Measurements from ENCODE around the gene PADI2.
A peak's percentile ranks its signal among the peaks of the same experiment; 100 is the strongest.

The PADI2 gene

DNA sequence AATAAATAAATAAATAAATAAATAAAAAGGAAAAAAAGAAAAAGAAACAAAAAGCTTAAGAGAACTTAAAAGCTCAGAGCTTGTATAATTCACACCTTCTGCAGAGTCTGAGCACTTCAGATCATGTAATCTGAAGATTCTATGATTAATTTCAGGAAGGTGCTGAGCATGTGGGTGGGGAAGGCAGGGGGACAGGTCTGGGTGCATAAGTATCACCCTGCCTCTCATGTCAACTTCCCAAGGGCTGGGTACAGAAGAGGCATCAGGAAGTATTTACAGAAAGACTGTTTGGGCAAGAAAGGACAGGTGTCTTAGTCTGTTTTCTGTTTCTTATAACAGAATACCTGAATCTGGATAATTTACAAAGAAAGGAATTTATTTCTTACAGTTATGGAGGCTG lies 20.4 kb upstream of the PADI2 start:
- no peak for DNase-seq

DNA sequence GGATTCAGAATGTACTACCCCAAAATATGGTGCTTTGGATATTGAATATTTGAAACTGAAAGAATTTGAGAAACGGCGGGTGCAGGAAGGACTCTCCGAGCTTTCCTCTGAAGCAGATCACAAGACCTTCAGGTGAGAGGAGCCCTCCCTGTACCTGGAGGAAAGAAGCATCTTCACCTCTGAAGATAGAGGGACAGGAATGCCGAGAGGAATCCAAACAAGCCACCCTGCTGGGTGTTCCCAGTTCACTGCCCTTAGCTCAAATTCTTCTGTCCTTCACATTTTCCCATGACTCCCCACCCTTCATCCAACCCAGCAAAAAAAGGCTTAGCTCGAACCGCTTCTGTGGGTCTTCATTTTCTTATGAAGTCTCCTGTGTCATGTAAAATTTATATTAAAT lies 18.2 kb upstream of the PADI2 start:
- no peak for DNase-seq

DNA sequence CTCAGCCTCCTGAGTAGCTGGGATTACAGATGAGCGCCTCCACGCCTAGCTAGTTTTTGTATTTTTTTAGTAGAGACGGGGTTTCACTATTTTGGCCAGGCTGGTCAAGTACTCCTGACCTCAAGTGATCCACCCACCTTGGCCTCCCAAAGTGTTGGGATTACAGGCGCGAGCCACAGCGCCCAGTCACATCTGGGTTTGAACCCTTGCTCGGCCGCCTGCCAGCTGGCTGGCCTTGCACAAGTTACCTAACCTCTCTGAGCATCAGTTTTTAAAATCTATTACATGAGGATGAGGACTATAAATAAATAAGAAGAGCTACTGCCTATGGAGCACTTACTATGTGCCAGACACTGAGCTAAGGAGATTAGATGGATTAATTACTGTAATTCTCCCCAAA lies 17.7 kb upstream of the PADI2 start:
- DNase-seq, result no peak

DNA sequence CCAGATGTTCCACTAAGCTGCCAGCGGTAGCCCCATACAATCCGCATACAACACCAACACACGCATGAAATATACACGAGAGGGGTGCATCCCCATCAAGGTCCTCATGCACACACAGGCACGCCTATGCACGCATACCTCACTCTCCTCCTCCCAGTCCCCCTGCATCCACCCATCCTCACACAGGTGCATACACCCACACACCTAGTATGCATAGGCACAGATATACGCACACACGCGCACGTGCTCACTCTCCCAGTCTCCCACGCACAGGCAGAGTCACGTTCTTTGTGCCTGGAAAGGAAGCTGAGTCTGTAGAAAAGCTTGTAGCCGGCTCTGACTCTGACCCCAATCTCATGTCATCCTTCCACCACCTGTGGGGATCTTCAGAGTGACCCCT lies 16.9 kb upstream of the PADI2 start:
- no peak for DNase-seq

- DNase-seq, result no peak
Measured at GRCh38 chr1:17135530-17135929, 16.3 kb upstream of the PADI2 start.

GRCh38 chr1:17134724-17135123 lies 15.5 kb upstream of the PADI2 start:
- DNase-seq, result no peak

DNA sequence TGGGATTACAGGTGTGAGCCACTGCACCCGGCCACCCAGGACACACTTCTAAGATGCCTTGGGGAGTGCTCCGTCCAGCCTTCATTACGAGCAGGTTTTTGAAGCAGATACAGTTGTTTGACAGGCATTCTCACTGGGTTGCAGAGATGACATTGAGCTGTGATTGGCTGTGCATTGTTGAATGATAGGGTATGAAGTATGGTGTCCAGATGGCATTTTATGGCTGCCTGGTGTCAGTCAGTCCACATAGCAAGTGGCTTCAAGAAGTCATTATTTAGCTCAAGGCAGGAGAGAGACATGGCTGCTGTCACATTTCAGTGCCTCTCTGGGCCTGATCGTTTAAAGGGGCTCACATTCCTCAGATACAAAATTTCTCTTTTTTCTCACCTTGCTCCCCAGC lies 14.8 kb upstream of the PADI2 start:
- no peak for DNase-seq

- no peak for DNase-seq
Measured at GRCh38 chr1:17130138-17130635, 10.9 kb upstream of the PADI2 start.

GRCh38 chr1:17128361-17128760 lies 9.1 kb upstream of the PADI2 start:
- DNase-seq, result peak; percentile 76 to 94 (median 84)

DNA sequence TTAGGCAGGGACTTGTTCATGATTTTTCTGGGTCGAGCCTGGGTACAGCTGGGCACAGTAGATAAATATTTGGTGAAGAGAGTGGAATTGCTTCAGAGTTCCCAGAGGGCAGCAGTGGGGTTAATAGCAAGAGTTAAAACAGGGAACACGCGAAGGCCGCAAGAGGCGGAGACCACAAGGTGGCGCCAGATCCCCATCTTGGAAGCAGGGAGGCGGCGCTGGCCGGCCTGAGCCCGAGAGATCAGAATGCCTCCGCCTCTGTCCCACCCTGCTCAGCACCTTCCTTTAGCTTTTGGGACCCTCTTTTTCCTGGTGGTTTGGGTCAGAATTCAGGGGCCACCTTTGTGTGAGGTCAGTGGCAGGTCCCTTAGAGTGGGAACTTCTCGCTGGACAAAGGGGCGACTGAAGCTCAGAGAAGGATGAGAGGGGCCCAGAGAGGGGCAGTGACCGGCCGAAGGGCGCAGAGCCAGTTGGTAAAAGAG lies 6.5 kb upstream of the PADI2 start:
- peak; percentile 89 to 96 (median 95) for DNase-seq

DNA sequence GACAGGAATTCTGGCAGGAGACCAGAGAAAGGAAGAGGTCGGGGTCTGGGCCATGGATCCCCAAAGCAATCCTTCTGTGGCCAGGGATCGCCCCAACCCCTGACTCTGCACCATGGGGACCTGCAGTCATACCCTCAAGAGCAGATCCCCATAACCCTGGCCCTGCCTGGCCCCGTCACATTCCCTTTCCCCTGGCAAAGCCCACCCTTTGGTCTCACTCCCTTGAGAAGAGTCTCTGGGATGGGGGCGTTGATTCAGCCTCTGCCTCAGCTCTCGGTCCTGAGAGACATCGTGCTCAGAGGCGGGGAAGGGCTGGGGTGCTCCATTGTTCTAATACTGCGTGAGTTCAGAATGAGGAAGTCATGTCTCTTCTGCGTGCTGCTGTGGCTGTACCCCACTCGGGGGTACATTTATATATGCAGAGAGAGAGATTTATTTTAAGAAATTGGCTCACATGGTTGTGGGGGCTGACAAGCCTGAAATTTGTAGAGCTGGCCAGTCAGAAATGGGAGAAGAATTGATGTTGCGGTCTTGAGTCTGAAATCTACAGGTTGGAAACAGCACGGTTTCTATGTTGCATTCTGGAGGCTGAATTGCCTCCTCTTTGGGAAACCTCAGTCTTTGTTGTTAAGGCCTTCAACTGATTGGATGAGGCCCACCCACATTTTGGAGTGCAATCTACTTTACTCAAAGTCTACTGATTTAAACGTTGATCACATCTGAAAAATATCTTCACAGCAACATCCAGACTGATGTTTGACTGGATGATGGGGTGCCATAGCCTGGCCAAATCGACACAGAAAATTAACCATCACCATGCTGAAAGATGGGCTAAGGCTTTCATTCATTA lies 4.2 kb upstream of the PADI2 start:
- peak in 3 of 4 experiments; percentile 39 to 49 (median 45) for DNase-seq

DNA sequence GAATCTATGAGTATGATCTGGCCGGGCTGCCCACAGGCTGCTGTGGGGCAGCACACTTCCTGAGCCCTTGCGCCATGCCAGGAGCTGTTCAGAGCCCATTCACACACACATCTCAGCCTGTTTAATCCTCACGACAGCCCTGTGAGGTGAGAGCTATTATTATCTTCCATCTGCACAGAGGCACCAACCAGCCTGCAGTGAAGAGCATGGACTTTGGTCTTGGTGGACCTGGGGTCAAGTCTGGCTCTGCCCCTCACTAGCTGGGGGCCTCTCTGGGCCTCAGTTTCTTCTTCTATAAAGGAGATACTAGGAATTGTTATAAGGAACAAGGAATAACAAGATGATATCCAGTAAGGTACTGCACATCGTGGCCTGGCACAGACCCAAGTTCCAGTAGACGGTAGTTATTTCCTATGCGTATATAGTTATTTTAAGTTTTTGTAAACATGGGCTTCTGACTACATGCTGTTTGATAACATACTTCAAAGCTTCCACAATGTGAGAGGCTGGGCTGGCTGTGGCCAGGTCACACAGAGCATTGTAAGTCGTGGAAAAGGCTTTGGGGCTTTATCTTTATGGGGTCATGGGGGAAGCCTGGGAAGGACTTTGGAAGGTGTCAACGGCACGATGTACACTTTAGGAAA lies 3.4 kb upstream of the PADI2 start:
- peak; percentile 50 to 74 (median 67) for DNase-seq

DNA sequence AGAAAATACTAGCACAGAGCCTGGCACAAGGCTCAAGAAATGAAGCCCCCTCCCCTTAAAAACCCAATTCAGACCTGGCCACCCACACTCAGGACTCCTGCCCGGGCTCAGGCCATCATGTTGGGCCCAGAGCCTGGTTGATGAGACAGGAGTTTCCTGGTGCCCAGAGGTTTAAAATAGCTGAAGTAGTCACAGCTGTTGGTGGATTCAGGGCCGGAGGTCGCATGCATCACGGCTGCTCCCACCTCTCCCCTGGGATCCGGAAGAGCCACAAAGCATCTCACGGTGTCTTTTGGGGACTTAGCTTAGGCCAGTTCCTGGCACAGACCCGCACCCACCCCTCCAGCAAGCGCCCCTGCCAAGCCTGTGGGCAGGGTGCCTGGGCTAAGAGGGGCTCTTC lies 2.6 kb upstream of the PADI2 start:
- no peak for DNase-seq

DNA sequence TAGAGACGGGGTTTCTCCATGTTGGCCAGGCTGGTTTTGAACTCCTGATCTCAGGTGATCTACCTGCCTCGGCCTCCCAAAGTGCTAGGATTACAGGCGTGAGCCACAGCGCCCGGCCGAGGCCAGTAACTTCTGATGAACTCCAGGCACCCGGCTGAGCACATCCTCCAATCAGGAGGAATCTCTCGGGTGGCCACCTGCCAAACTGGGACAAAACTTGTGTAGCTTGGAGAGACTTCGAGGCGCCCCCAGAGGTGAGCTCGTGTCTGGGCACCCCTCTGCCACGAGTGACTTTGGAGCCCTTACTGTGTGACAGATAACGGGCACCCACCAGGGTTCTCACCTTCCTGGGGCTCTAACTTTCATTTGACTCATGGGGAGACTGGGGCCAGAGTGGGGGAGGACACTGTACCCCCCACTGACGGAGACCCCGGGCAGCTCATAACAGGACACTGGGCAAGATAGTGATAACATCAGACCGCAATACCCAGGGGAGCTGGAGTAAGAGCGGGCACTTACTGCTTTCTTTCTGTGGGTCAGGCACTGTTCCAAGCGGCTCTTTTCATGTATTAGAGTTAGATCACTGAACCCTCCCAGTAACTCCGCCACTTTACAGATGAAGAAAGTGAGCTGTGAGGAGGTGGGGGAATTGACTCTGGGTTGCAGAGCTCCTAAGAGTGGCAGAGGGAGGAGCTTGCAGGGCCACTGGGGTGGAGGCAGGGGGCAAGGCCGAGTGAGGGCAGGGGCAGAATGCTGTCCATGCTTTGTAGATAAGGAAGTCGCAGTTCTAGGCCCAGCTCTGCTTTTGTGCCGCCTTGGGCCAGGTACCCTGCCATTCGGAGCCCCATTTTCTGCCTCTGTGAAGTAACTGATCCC lies 1.9 kb upstream of the PADI2 start:
- no peak for DNase-seq

- no peak for DNase-seq
Measured at GRCh38 chr1:17120481-17120877, 1.2 kb upstream of the PADI2 start.

- peak; percentile 66 to 85 (median 78) for DNase-seq
Measured at GRCh38 chr1:17119773-17120480, 676 bp upstream of the PADI2 start.

DNA sequence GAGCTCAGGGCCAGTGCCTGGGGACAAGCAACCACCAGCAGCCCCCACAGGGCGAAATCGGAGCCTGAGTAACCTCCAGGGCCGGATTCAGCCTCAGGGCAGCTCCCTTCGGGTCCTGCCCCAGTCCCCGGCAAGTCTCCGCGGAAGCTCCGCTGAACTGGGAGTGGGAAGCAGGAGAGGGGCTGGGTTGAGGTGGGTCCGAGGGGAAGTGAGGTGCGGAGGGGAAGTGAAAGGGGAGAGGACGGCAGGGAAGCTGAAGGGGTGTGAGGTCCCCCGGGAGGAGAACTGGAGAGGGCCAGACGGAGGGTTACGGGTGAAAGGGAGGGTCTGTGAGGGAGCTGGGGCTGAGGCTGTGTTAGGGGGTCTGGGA lies 560 bp downstream of the PADI2 start:
- DNase-seq, result peak in 1 of 4 experiments; percentile 30

DNA sequence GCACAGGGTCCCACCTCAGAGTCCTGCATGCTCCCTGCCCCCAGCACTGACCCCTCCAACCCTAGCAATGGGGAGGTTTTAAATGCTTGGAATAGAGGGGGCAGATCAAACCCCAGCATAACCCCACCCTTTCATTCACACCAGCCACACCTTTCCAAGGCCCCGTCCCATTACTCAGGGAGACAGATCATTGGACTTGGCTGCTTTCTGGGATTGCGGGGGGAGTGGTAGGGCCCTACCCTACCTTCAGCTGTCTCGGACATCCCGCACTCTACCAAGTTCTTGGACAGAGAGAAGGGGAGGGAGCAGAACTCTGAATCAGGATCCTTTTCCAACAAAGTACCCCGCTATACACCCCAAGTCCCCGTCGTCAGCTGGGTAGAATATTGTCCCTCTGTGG lies 983 bp downstream of the PADI2 start:
- DNase-seq, result no peak

DNA sequence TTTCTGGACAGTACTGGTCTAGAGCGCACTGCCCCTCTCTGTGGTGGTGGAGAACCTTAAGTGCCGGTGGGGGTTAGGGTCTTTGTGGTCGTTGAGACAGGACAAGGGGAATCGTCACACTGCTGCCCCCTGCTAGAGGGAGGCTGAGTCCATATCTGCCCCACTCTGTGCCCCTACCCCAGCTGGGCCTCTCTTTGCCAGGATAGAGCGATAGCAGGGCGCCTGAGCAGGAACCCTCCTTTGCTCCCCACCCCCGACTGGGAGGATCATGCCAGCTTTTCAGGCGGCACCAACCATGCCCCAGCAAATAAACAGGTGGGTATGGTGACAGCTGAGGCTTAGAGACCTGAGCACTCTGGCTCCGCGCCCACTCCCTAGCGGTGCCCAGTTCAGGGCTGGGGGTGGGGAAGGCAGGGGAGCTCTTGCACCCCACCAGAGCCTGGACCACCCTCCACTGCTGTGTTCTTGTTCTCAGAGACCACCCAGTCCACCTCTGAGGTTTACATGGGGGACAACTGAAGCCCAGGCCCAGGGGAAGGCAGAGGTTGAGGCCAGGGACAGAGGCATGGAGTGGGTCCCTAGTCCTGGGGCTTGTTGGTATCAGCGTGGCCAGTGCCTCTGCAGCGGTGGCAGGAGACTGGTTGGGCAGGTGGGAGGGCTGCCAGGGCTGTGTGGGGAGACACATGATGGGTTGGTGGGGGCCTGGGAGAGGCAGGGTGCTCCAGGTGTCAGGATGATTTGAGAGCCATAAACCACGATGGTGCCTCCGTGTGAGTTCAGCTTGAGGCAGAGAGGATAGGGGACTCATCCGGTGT lies 1.6 kb downstream of the PADI2 start:
- DNase-seq, result no peak

GRCh38 chr1:17116643-17117042 lies 2.6 kb downstream of the PADI2 start:
- DNase-seq, result no peak

DNA sequence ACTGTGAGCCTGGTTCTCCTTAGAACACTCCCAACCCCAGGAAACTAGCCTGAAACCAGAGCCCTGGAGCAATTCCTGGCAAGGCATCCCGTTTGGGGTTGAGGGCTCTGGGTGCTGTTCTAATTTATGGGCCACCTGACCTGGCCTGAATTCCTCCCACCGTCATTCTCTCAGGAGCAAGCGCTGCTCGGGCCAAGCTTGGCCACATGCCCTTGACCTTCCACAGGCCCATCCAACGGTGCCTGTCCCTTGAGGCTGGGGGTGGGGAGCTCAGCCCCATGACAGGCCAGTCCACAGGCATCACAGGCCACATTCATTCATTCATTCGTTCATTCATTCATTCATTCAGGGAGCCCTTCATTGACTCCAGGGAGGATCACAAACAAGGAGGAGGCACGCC lies 5.3 kb downstream of the PADI2 start:
- no peak for DNase-seq

All from suppressor macrophage (primary cell).